Measurements from ENCODE around the gene GRIK2.

- TF ChIP-seq CTCF (IDR thresholded peaks at IDR 0.05), result no peak
- no peak for TF ChIP-seq EP300 (IDR thresholded peaks at IDR 0.05)
Observed at GRCh38 chr6:101544286-101544685, 150.8 kb downstream of the GRIK2 start.
